H9 (cell line): Measurements from ENCODE around the gene CADM1. TPM values are rescaled to one million over a fixed set of nuclear protein-coding genes. Genes with fewer than 3 reads are reported as not detected.

ENCODE experiments used
- DNase-seq: peaks from one replicate; pipeline ENCODE4 v3.0.0-alpha.2; 2017
- H2AFZ ChIP-seq: one replicate; pipeline ENCODE4 v1.6.1; 2013; ENCODE audit warnings: mild to moderate bottlenecking, low read length, control low read depth, moderate library complexity
- H2AK5ac ChIP-seq: 2 replicates; pipeline ENCODE4 v1.6.1; 2013; ENCODE audit warnings: low read length, control low read depth, mixed read lengths; ENCODE audit not compliant: insufficient read length
- H2BK120ac ChIP-seq: one replicate; pipeline ENCODE4 v1.6.1; 2013; ENCODE audit warnings: low read depth, mild to moderate bottlenecking, low read length, control low read depth, inconsistent platforms; ENCODE audit not compliant: poor library complexity, severe bottlenecking
- H2BK12ac ChIP-seq: 2 replicates; pipeline ENCODE4 v1.6.1; 2013; ENCODE audit warnings: low read length, control low read depth, mixed read lengths, low read depth; ENCODE audit not compliant: insufficient read length
- H2BK15ac ChIP-seq: 2 replicates; pipeline ENCODE4 v1.6.1; 2013; ENCODE audit warnings: low read depth, low read length, control low read depth
- H2BK20ac ChIP-seq: one replicate; pipeline ENCODE4 v1.6.1; 2013; ENCODE audit warnings: low read depth, mild to moderate bottlenecking, low read length, control low read depth, inconsistent platforms; ENCODE audit not compliant: poor library complexity, severe bottlenecking
- H2BK5ac ChIP-seq: 2 replicates; pipeline ENCODE4 v1.6.1; 2013; ENCODE audit warnings: low read length, control low read depth, mixed read lengths; ENCODE audit not compliant: insufficient read length
- H3K14ac ChIP-seq: 2 replicates; pipeline ENCODE4 v1.6.1; 2013; ENCODE audit warnings: low read length, control low read depth; ENCODE audit not compliant: insufficient read depth
- H3K18ac ChIP-seq: 2 replicates; pipeline ENCODE4 v1.6.1; 2013; ENCODE audit warnings: low read depth, mild to moderate bottlenecking, mixed read lengths, low read length, control low read depth; ENCODE audit not compliant: insufficient read length
- H3K23ac ChIP-seq: 2 replicates; pipeline ENCODE4 v1.6.1; 2013; ENCODE audit warnings: low read length, control low read depth, mixed read lengths, low read depth; ENCODE audit not compliant: insufficient read length
- H3K23me2 ChIP-seq: 2 replicates; pipeline ENCODE4 v1.6.1; 2013; ENCODE audit warnings: low read depth, mild to moderate bottlenecking, mixed read lengths, low read length, control low read depth; ENCODE audit not compliant: insufficient read length, poor library complexity, severe bottlenecking
- H3K27ac ChIP-seq: 2 replicates; pipeline ENCODE4 v1.5.1; 2013; ENCODE audit warnings: low read length, control low read depth, mixed read lengths, low read depth; ENCODE audit not compliant: insufficient read length
- H3K27me3 ChIP-seq: 2 replicates; pipeline ENCODE4 v1.6.1; 2013; ENCODE audit warnings: low read length, control low read depth, inconsistent platforms; ENCODE audit not compliant: insufficient read depth
- H3K4ac ChIP-seq: 2 replicates; pipeline ENCODE4 v1.6.1; 2013; ENCODE audit warnings: low read depth, mild to moderate bottlenecking, control low read depth, inconsistent platforms, low read length, moderate library complexity
- H3K4me1 ChIP-seq: 2 replicates; pipeline ENCODE4 v1.6.1; 2013; ENCODE audit warnings: low read length, control low read depth, inconsistent platforms; ENCODE audit not compliant: insufficient read depth
- H3K4me2 ChIP-seq: 2 replicates; pipeline ENCODE4 v1.6.1; 2013; ENCODE audit warnings: low read length, control low read depth, mixed read lengths; ENCODE audit not compliant: insufficient read length, insufficient read depth
- H3K56ac ChIP-seq: 2 replicates; pipeline ENCODE4 v1.6.1; 2013; ENCODE audit warnings: low read depth, mild to moderate bottlenecking, mixed read lengths, low read length, control low read depth; ENCODE audit not compliant: insufficient read length
- H3K79me1 ChIP-seq: 2 replicates; pipeline ENCODE4 v1.6.1; 2013; ENCODE audit warnings: low read depth, mild to moderate bottlenecking, moderate library complexity, low read length, control low read depth, inconsistent platforms; ENCODE audit not compliant: insufficient read depth, poor library complexity, severe bottlenecking
- H3K79me2 ChIP-seq: 2 replicates; pipeline ENCODE4 v1.6.1; 2013; ENCODE audit warnings: low read length, control low read depth, inconsistent platforms; ENCODE audit not compliant: insufficient read depth
- H3K9ac ChIP-seq: 2 replicates; pipeline ENCODE4 v1.6.1; 2013; ENCODE audit warnings: low read length, control low read depth, mixed read lengths; ENCODE audit not compliant: insufficient read length; ENCODE audit errors: extremely low read depth
- H3K9me3 ChIP-seq: one replicate; pipeline ENCODE4 v1.6.1; 2013; ENCODE audit warnings: low read depth, low read length, inconsistent platforms; ENCODE audit not compliant: control insufficient read depth
- H3T11ph ChIP-seq: one replicate; pipeline ENCODE4 v1.6.1; 2013; ENCODE audit warnings: mild to moderate bottlenecking, low read length, control low read depth, inconsistent platforms
- H4K20me1 ChIP-seq: one replicate; pipeline ENCODE4 v1.6.1; 2013; ENCODE audit not compliant: control insufficient read depth, insufficient read length, insufficient read depth
- H4K5ac ChIP-seq: 2 replicates; pipeline ENCODE4 v1.6.1; 2013; ENCODE audit warnings: low read depth, mild to moderate bottlenecking, mixed read lengths, low read length, control low read depth; ENCODE audit not compliant: insufficient read length
- H4K8ac ChIP-seq: replicated peaks from 2 replicates; pipeline ENCODE4 v1.6.1; 2013; ENCODE audit warnings: low read length, control low read depth, mixed read lengths, low read depth; ENCODE audit not compliant: insufficient read length
- H4K91ac ChIP-seq: 2 replicates; pipeline ENCODE4 v1.6.1; 2013; ENCODE audit warnings: low read depth, mild to moderate bottlenecking, moderate library complexity, mixed read lengths, low read length, control low read depth; ENCODE audit not compliant: insufficient read length
- H3K27ac Mint-ChIP-seq, 3 experiments: 2 replicates in 2 of 3; 3 replicates in 1 of 3; pipeline ENCODE4 v1.8.0; 2020 to 2021; ENCODE audit warnings: mixed read lengths in 3 of 3, mild to moderate bottlenecking in 1 of 3, moderate library complexity in 1 of 3
- H3K27me3 Mint-ChIP-seq: 2 replicates; pipeline ENCODE4 v1.8.0; 2021; ENCODE audit warnings: low read depth, mild to moderate bottlenecking, moderate library complexity, mixed read lengths
- H3K36me3 Mint-ChIP-seq, 3 experiments: 2 replicates in 2 of 3; 3 replicates in 1 of 3; pipeline ENCODE4 v1.8.0; 2020 to 2021; ENCODE audit warnings: low read depth in 3 of 3, mixed read lengths in 3 of 3; ENCODE audit not compliant: insufficient read depth in 1 of 3
- H3K4me1 Mint-ChIP-seq, 2 experiments: 2 replicates each; pipeline ENCODE4 v1.8.0; 2020; ENCODE audit warnings: mixed read lengths in 2 of 2
- H3K4me3 Mint-ChIP-seq, 2 experiments: 2 replicates in 1 of 2; 3 replicates in 1 of 2; pipeline ENCODE4 v1.8.0; 2020 to 2021; ENCODE audit warnings: mild to moderate bottlenecking in 2 of 2, mixed read lengths in 2 of 2, moderate library complexity in 1 of 2
- H3K9me3 Mint-ChIP-seq, 2 experiments: 2 replicates in 1 of 2; 3 replicates in 1 of 2; pipeline ENCODE4 v1.8.0; 2020; ENCODE audit warnings: mild to moderate bottlenecking in 2 of 2, mixed read lengths in 2 of 2, moderate library complexity in 1 of 2
- CTCF ChIP-seq: fragments of 200-600 bp; sonication (generic); conservative IDR thresholded peaks from 3 replicates; pipeline ENCODE4 v1.8.0; 2021; ENCODE audit warnings: antibody characterized with exemption, mild to moderate bottlenecking
- WGBS: extraction: QIAGEN DNeasy Blood & Tissue Kit; methylation state at CpG from one replicate; pipeline ENCODE4 v1.1.7; 2013; ENCODE audit warnings: missing lambda C conversion rate, low lambda C conversion rate, mixed read lengths; ENCODE audit not compliant: insufficient read length; ENCODE audit errors: extremely low coverage; 5-methylcytosine and 5-hydroxymethylcytosine counted together
- total RNA-seq: library from RNA; stranded (reverse); gene quantifications from 2 replicates; pipeline ENCODE4 v1.2.1, GENCODE V29; 2021

The CADM1 gene
- total RNA-seq, 1 experiment from 2014 or later, result 11.9 TPM

GRCh38 chr11:115183830-115184229 lies 320.4 kb downstream of the CADM1 start:
- TF ChIP-seq CTCF, result no peak
- Histone ChIP-seq H3K27me3 (no peaks in the 10 kb centered on the region), H3K9me3 (no peaks in the 10 kb centered on the region), H3K79me1 (no peaks in the 10 kb centered on the region), H3K23me2 (no peaks in the 10 kb centered on the region), H2AK5ac (no peak overlapping the region), H4K5ac (no peak overlapping the region), H3K56ac (no peak overlapping the region), H2BK120ac (no peak overlapping the region), H2BK15ac (no peak overlapping the region), H3T11ph (no peak overlapping the region), H2BK20ac (no peak overlapping the region), H2BK12ac (no peak overlapping the region), H2BK5ac (no peak overlapping the region), H3K9ac (no peak overlapping the region), H3K4me2 (no peak overlapping the region), H3K4ac (no peak overlapping the region), H3K18ac (no peak overlapping the region), H3K4me1 (no peaks in the 10 kb centered on the region), H4K91ac (no peak overlapping the region), H3K27ac (no peak overlapping the region), H3K23ac (no peak overlapping the region), H4K20me1 (no peaks in the 10 kb centered on the region), H3K79me2 (no peaks in the 10 kb centered on the region), H4K8ac (no peak overlapping the region), H2AFZ (no peak overlapping the region), H3K14ac (no peak overlapping the region)
- Mint-ChIP-seq H3K4me3 (no peak overlapping the region), H3K27ac (no peak overlapping the region), H3K36me3 (no peaks in the 10 kb centered on the region), H3K9me3 (no peaks in the 10 kb centered on the region), H3K27me3 (peaks cover 3% of the 10 kb centered on the region), H3K4me1 (peaks cover 12 to 19% of the 10 kb centered on the region in 2 experiments)
- no peak for DNase-seq
- WGBS, result no CpG with 5 or more reads among the region's 6 CpGs
